Measurements from ENCODE around the gene IL17RC. TPM values are rescaled to one million over a fixed set of nuclear protein-coding genes. Genes with fewer than 3 reads are reported as not detected.
"Not testable (repeated sequence)": the region's sequence is repeated elsewhere in the genome, so short reads cannot be mapped to it uniquely, and the experiment has no call there.

Gene IL17RC
- total RNA-seq, 1 donor from 2014 or later, result 18.9 TPM

DNA sequence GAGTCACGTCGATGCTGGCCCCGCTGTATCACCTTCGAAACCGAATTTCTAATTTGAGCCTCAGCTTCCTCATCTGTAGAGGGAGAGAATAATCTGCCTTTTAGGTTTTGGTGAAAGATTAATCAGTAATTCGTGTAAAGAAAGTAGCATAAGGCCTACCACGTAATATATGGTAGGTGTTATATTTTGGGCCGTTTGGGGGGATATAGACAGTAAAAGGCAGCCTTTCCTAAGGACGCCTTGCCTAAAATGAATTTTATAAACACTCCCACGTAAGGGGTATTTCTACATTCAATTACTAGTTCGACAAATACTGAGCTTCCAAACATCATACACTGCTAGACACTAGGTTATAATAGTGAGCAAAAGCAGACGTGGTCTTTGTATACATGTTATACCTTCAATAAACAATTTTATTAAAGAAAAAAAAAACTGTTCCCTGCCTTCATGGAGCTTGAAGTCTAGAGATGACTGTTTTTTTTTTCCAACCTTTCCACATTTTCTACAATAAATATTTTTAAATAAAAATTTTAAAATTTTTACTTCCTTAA, 25.8 kb upstream of the IL17RC start:
- no peak for DNase-seq (ENCODE audit: low read depth)

GRCh38 chr3:9893739-9894138, 23.2 kb upstream of the IL17RC start:
- DNase-seq (ENCODE audit: low read depth), result no peak

DNA sequence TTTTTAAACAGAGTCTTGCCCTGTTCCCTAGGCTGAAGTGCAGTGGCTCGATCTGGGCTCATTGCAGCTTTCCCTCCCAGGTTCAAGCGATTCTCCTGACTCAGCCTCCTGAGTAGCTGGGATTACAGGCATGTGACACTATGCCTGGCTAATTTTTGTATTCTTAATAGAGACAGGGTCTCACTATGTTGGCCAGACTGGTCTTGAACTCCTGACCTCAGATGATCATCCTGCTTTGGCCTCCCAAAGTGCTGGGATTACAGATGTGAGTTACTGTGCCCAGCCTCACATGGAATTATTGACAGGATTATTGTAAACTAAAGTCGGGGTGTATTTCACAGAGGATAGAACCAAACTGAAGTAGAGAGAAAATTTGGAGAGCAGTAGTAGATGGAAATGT, 21.2 kb upstream of the IL17RC start:
- DNase-seq (ENCODE audit: low read depth), result not testable (repeated sequence)

- DNase-seq (ENCODE audit: low read depth), result peak; percentile 78
Observed at GRCh38 chr3:9896755-9897407, 20.0 kb upstream of the IL17RC start.

DNA sequence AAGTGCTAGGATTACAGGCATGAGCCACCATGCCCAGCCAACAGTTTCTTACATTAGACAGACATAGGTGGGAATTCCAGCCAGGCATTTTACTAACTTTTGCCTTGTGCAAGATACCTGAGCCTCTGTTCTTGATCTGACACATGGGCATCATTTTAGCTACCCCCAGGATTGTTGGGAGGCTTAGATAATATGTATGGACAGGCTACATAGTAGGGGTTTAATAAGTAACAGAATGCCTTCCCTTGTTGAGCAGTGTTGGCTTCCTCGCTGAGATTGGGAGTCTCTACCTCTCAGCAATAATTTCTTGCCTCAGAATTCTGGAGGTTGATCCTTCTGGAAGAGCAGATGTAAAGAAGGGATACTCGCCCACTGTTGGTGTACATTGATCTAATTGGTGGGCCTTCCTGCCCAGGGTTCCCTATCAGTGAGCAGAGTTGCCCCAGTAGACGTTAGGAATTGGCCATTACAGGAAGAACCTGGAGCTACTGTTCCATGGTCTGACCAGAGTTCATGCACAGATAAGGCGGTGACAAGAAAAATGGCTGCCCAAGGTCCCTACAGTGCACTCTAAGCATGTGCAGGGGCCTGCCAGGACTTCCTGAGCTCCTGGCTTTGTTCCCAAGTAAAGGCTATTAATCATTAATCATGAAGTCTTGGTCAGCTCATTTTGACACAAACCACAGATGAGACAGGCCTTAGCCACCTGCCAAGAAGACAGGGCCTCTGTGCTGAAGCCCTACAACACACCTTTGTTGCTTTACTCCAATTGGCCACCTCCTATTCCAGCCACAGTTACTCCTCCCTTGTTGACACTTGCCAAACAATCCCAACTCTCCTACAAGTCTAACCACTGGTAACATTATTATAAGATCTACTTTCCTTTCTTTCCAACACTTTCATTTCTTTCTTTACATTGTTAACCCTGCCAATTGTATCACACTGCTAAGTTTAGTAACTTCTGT, 19.2 kb upstream of the IL17RC start:
- DNase-seq (ENCODE audit: low read depth), result peak; percentile 98

- peak; percentile 38 for DNase-seq (ENCODE audit: low read depth)
Observed at GRCh38 chr3:9898467-9899241, 18.2 kb upstream of the IL17RC start.

DNA sequence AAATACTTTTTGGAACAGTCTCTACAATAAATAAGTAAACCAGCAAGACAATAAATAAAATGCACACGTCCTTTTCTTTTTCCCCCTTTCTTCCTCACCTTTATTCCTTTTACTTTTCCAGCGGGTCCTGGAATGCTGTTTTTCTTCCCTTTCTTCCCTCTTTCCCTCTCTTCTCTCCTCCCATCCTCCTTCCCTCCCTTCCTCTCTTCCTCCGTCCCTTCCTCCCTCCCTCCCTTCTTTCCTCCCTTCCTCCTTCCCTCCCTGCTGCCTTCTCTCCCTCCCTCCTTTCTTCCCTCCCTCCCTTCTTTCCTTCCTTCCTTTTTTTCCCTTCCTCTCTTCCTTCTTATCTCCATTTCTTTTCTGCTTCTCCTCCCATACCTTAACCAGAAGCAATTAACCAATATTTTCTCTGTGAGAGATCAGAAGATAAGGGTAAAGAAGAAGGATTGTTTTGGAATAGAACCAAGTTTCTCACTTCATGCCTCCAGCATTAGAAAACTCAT, 17.6 kb upstream of the IL17RC start:
- DNase-seq (ENCODE audit: low read depth), result no peak

- not testable (repeated sequence) for DNase-seq (ENCODE audit: low read depth)
Observed at GRCh38 chr3:9900965-9901415, 15.9 kb upstream of the IL17RC start.

DNA sequence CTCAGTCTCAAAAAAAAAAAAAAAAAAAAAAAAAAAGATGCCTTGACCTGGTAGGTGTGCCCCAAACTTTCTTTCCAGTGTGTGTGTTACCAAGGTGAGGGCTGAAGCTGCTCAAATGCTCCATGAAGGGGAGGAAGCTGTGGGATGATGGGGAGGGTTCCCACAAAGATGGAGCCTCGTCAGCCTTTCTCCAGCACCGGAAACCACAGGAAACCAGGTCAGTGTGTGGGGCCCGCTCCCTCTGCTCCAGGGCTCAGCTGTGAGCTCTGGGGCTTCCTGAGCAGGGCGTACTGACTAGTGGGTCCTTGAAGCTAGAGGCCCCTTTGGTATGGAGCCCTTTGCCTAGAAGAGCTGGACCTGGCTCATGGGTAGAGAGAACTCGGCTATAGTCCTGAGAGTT, 14.9 kb upstream of the IL17RC start:
- no peak for DNase-seq (ENCODE audit: low read depth)

DNA sequence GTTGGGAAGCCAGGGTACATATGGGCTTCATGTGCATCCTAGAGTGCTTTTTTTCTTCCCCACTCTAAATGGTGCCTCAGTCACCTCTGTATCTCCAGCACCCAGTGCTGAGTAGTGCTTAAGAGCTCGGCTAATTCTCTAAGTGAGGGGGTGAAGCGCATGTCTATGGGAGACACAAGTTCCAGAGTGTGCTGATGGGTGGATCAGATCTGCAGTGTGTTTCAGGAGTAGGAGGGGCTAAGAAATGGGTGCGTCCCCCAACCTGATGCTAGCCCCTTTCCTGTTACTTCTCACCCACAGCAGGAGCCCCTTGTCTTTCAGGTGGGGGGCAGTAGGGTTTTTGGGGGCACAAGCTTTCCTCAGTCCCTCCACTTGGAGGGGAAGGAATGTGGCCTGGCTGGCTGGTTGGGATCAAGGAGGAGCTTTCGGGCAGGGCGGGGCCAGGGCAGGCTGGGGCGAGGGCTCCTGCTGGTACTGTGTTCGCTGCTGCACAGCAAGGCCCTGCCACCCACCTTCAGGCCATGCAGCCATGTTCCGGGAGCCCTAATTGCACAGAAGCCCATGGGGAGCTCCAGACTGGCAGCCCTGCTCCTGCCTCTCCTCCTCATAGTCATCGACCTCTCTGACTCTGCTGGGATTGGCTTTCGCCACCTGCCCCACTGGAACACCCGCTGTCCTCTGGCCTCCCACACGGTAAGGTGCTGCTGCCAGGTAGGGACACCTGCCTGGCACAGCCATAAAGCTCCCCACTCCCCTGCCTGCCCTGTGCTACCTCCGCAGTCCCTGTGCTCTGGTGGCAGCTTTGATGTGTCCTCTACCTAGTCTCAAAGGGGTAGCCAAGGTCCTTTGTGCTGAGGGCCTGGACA, 14.3 kb upstream of the IL17RC start, which contains the start of gene IL17RE:
Gene IL17RE, plus strand, starts transcription at position 477 of the 866 bp plus-strand sequence. Its CDS starts 85 bp downstream, at position 562.
- DNase-seq (ENCODE audit: low read depth), result no peak

GRCh38 chr3:9903238-9903624, 13.7 kb upstream of the IL17RC start:
- no peak for DNase-seq (ENCODE audit: low read depth)

- no peak for DNase-seq (ENCODE audit: low read depth)
Observed at GRCh38 chr3:9903904-9904303, 13.0 kb upstream of the IL17RC start.

DNA sequence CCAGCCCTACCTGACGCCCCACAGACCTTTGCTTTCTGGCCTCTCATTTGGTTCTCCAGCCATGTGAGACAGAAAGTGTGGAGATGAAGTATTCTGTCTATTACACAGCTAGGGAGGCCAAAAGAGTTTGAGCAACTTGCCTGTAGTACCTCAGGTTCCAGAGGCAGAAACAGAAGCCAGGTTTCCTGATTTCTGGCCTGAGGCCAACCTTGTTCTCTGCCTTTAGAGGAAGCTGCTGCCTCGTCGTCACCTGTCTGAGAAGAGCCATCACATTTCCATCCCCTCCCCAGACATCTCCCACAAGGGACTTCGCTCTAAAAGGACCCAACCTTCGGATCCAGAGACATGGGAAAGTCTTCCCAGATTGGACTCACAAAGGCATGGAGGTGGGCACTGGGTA, 10.4 kb upstream of the IL17RC start:
- DNase-seq (ENCODE audit: low read depth), result no peak

- no peak for DNase-seq (ENCODE audit: low read depth)
Observed at GRCh38 chr3:9908286-9908685, 8.6 kb upstream of the IL17RC start.

DNA sequence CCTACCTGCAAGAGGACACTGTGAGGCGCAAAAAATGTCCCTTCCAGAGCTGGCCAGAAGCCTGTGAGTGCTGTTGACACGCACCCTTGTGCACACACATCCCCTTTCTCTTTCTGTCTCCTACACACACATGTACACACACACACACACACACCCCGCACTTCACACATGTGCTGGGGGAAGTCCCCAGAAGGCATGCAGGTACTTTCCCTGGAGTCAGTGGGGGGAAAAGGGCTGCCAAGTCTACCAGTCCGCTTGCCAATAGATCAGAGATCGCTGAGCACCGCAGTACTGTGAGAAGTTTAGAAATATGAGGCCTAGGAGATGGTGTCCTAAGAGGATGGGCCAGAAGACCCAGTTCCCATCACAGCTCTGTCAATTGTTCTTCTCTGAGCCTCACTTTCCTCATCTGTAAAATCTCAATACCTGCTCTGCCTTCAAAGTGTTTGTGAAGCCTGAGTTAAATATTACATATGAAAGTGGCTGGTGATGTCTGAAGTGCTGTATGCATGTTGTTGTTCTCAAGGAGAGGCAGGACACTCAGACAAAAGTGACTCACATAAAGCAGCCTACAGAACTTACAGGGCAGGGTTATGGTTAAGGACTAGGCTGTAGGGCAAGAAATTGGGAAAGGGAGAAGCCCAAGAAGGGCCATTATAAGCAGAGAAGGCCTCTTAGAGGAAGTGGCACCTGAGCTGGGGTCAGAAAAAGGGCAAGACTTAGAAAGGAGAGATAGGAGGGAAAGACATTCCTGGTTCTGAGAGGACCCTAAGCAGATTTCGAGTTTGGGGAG, 7.5 kb upstream of the IL17RC start:
- peak; percentile 56 for DNase-seq (ENCODE audit: low read depth)

- no peak for DNase-seq (ENCODE audit: low read depth)
Observed at GRCh38 chr3:9911863-9912262, 5.0 kb upstream of the IL17RC start.

GRCh38 chr3:9912294-9912935, 4.5 kb upstream of the IL17RC start:
- DNase-seq (ENCODE audit: low read depth), result peak; percentile 76

- DNase-seq (ENCODE audit: low read depth), result no peak
Observed at GRCh38 chr3:9913601-9914000, 3.3 kb upstream of the IL17RC start.

DNA sequence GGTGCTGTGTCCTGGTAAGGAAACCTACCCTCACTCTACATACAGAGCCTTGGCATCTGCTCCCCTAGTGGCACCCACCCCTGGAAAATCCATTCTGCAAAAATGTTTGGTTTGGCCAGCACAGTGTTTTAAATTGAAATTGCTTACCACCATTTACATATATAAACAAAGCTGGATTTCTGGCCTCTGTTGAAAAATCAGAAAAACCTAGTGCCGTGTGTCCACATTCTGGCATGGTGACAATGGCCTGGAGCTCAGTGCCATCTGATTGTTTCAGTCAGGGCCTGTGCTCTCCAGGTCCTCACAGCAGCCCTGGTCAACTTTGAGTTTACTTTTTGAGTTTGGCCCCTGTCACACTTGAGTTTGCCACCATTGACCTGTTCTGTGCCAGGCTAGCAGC, 2.9 kb upstream of the IL17RC start:
- DNase-seq (ENCODE audit: low read depth), result no peak
